HG02588 (cell line): ENCODE data around the gene MAGEB16.

ENCODE experiments used
- ATAC-seq: cut with Tn5 transposase; IDR thresholded peaks from one replicate; pipeline ENCODE4 v1.9.1; 2021; ENCODE audit warnings: mild to moderate bottlenecking, moderate library complexity; ENCODE audit not compliant: unreplicated experiment

The MAGEB16 gene

GRCh38 chrX:35798042-35798441 lies at the start of gene MAGEB16:
Gene MAGEB16, plus strand, starts transcription at chrX:35798342. Its CDS starts 3,855 bp downstream, at chrX:35802197.
- no peak for ATAC-seq

GRCh38 chrX:35773958-35774564 lies 24.1 kb upstream of the MAGEB16 start:
- ATAC-seq = no peak

- no peak for ATAC-seq
These were observed 13.1 kb upstream of the MAGEB16 start for GRCh38 chrX:35785075-35785474.

GRCh38 chrX:35786271-35786670 lies 11.9 kb upstream of the MAGEB16 start:
- no peak for ATAC-seq

- no peak for ATAC-seq
These were observed 10.3 kb upstream of the MAGEB16 start for GRCh38 chrX:35787867-35788266.

- no peak for ATAC-seq
These were observed 2.3 kb downstream of the MAGEB16 start for GRCh38 chrX:35800474-35800873.

- ATAC-seq = no peak
These were observed 11.6 kb downstream of the MAGEB16 start for GRCh38 chrX:35809781-35810180.

- ATAC-seq = no peak
These were observed 21.1 kb downstream of the MAGEB16 start for GRCh38 chrX:35819241-35819640.

GRCh38 chrX:35826503-35826902 lies 28.4 kb downstream of the MAGEB16 start:
- ATAC-seq = no peak

- ATAC-seq = no peak
These were observed 31.4 kb downstream of the MAGEB16 start for GRCh38 chrX:35829501-35829900.

- no peak for ATAC-seq
These were observed 43.7 kb downstream of the MAGEB16 start for GRCh38 chrX:35841872-35842271.

- no peak for ATAC-seq
These were observed 44.5 kb downstream of the MAGEB16 start for GRCh38 chrX:35842674-35843073.

- no peak for ATAC-seq
These were observed 49.6 kb downstream of the MAGEB16 start for GRCh38 chrX:35847736-35848135.
